Coronary artery (tissue), 2 donors: ENCODE data around the gene ELOVL7.
"Not testable (repeated sequence)": the region's sequence is repeated elsewhere in the genome, so short reads cannot be mapped to it uniquely, and the experiment has no call there.

Experiments used
- DNase-seq: peaks from one replicate; pipeline ENCODE4 v3.0.0-alpha.2; 2017; ENCODE audit warnings: low spot score
- H3K27ac ChIP-seq, 2 donors: fragments of 200-600 bp; sonication (generic); one replicate each; pipeline ENCODE4 v1.5.1; 2016 to 2019
- H3K4me3 ChIP-seq: fragments of 200-600 bp; sonication (generic); 2 replicates; pipeline ENCODE4 v1.5.1; 2016; ENCODE audit warnings: mild to moderate bottlenecking, moderate library complexity
- TF ChIP-seq, protein P1 (sequence below): fragments of 200-600 bp; sonication (generic); IDR thresholded peaks from one replicate; pipeline ENCODE4 v1.5.1; 2019; ENCODE audit warnings: antibody characterized with exemption

Gene ELOVL7

GRCh38 chr5:60718166-60718892 lies 125.7 kb downstream of the ELOVL7 start:
- TF ChIP-seq, protein P1, sequence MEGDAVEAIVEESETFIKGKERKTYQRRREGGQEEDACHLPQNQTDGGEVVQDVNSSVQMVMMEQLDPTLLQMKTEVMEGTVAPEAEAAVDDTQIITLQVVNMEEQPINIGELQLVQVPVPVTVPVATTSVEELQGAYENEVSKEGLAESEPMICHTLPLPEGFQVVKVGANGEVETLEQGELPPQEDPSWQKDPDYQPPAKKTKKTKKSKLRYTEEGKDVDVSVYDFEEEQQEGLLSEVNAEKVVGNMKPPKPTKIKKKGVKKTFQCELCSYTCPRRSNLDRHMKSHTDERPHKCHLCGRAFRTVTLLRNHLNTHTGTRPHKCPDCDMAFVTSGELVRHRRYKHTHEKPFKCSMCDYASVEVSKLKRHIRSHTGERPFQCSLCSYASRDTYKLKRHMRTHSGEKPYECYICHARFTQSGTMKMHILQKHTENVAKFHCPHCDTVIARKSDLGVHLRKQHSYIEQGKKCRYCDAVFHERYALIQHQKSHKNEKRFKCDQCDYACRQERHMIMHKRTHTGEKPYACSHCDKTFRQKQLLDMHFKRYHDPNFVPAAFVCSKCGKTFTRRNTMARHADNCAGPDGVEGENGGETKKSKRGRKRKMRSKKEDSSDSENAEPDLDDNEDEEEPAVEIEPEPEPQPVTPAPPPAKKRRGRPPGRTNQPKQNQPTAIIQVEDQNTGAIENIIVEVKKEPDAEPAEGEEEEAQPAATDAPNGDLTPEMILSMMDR: no peak
- DNase-seq: no peak
- Histone ChIP-seq H3K4me3 (no peak overlapping the region), H3K27ac (no peak overlapping the region)

GRCh38 chr5:60715201-60715928 lies 128.7 kb downstream of the ELOVL7 start:
- H3K27ac ChIP-seq, H3K4me3 ChIP-seq, DNase-seq: not testable (repeated sequence)

DNA sequence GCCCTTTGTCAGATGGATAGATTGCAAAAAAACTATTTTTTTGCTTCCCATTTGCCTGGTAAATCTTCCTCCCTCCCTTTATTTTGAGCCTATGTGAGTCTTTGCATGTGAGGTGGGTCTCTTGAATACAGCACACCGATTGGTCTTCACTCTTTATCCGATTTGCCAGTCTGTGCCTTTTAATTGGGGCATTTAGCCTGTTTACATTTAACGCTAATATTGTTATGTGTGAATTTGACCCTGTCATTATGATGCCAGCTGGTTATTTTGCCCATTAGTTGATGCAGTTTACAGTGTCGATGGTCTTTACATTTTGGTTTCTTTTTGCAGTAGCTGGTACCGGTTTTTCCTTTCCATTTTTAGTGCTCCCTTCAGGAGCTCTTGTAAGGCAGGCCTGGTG lies 131.1 kb downstream of the ELOVL7 start:
- Histone ChIP-seq H3K4me3 (no peak overlapping the region), H3K27ac (no peak overlapping the region)
- no peak for DNase-seq
- TF ChIP-seq, protein P1: no peak

DNA sequence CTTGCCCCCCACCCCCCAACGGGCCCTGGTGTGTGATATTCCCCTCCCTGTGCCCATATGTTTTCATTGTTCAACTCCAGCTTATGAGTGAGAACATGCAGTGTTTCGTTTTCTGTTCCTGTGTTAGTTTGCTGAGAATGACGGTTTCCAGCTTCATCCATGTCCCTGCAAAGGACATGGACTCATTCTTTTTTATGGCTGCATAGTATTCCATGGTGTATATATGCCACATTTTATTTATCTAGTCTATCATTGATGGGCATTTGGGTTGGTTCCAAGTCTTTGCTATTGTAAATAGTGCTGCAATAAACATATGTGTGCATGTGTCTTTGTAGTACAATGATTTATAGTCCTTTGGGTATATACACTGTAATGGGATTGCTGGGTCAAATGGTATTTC lies 132.2 kb downstream of the ELOVL7 start:
- not testable (repeated sequence) for H3K4me3 ChIP-seq, H3K27ac ChIP-seq, DNase-seq

DNA sequence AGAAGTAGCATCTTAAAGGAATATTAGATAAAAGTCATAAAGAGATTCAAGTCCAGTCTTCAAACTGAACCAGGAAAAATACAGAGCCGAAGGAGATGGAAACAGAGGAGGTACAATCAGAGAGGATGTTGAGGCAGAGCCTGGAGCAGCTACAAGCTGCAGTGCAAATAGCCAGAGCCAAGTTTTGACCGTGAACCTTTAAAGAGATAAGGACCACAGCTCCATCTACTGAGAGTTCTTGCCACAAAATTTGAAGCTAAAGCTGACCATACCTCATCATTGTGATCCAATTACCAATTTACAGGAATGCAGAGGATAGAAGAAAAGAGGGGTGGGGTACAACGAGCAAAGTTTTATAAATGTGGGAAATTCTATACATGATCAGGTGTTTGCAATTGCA lies 133.7 kb downstream of the ELOVL7 start:
- TF ChIP-seq, protein P1: no peak
- Histone ChIP-seq H3K4me3 (no peak overlapping the region), H3K27ac (no peak overlapping the region)
- no peak for DNase-seq

DNA sequence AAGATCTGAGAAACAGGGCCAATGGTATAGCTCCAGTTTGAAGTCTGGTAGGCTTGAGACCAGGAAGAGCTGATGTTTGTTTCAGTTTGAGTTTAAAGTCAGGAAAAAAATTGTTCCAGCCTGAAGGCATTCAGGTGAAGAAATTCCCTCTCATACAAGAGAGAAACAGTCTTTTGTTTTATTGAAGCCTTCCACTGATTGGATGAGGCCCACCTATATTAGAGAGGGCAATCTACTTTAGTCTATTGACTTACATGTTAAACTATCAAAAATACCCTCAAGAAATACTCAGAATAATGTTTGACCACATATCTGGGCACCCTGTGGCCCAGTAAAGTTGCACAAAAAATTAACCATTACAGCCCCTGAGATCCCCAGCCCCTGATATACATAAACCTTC lies 138.9 kb downstream of the ELOVL7 start:
- no peak for DNase-seq
- Histone ChIP-seq H3K4me3 (no peak overlapping the region), H3K27ac (no peak overlapping the region)
- TF ChIP-seq, protein P1: no peak

- TF ChIP-seq, protein P1: no peak
- no peak for DNase-seq
- no peak overlapping the region for H3K4me3 ChIP-seq
- no peak overlapping the region for H3K27ac ChIP-seq
Measured at GRCh38 chr5:60703944-60704343, 140.1 kb downstream of the ELOVL7 start.
